Activated T-helper 17 cell treated with anti-CD3 and anti-CD28 coated beads, Interleukin-2, amount 50 U/mL, for 72 hours (primary cell): ENCODE data around the gene CBFB. TPM values are rescaled to one million over a fixed set of nuclear protein-coding genes. Genes with fewer than 3 reads are reported as not detected.

Experiments used
- ATAC-seq: fragments of 150-1000 bp; cut with Tn5 transposase; replicated peaks from 2 replicates; pipeline ENCODE4 v1.10.0; 2021; ENCODE audit warnings: mild to moderate bottlenecking, moderate library complexity
- H3K27ac Mint-ChIP-seq: one replicate; pipeline ENCODE4 v1.8.0; 2022; ENCODE audit warnings: mixed read lengths
- H3K27me3 Mint-ChIP-seq: one replicate; pipeline ENCODE4 v1.8.0; 2022; ENCODE audit warnings: mixed read lengths
- H3K36me3 Mint-ChIP-seq: one replicate; pipeline ENCODE4 v1.8.0; 2022; ENCODE audit warnings: low read depth, mild to moderate bottlenecking, mixed read lengths
- H3K4me1 Mint-ChIP-seq: one replicate; pipeline ENCODE4 v1.8.0; 2022; ENCODE audit warnings: mixed read lengths
- H3K4me3 Mint-ChIP-seq: one replicate; pipeline ENCODE4 v1.8.0; 2022; ENCODE audit warnings: mild to moderate bottlenecking, mixed read lengths
- H3K9me3 Mint-ChIP-seq: one replicate; pipeline ENCODE4 v1.8.0; 2022; ENCODE audit warnings: mixed read lengths
- total RNA-seq, 2 donors: library from RNA; stranded (reverse); gene quantifications; one replicate each; pipeline ENCODE4 v1.2.3, GENCODE V29; 2022

CBFB gene
- total RNA-seq, 2 donors from 2014 or later: 115 to 214 TPM

GRCh38 chr16:67084345-67085028 is 55.5 kb downstream of the CBFB start:
- no peak overlapping the region for H3K27ac Mint-ChIP-seq
- no peak overlapping the region for H3K4me3 Mint-ChIP-seq
- no peaks in the 10 kb centered on the region for H3K9me3 Mint-ChIP-seq
- H3K36me3 Mint-ChIP-seq: peaks cover 70% of the 10 kb centered on the region
- no peak for ATAC-seq
- H3K4me1 Mint-ChIP-seq: peaks cover 14% of the 10 kb centered on the region
- H3K27me3 Mint-ChIP-seq: no peaks in the 10 kb centered on the region

GRCh38 chr16:67086822-67087221 is 57.9 kb downstream of the CBFB start:
- Mint-ChIP-seq H3K27me3 (no peaks in the 10 kb centered on the region), H3K9me3 (no peaks in the 10 kb centered on the region), H3K4me3 (no peak overlapping the region), H3K36me3 (peaks cover 67% of the 10 kb centered on the region), H3K27ac (peak overlapping the region; percentile 9), H3K4me1 (peaks cover 20% of the 10 kb centered on the region)
- no peak for ATAC-seq

GRCh38 chr16:67087291-67087690 is 58.3 kb downstream of the CBFB start:
- H3K36me3 Mint-ChIP-seq: peaks cover 72% of the 10 kb centered on the region
- no peak overlapping the region for H3K4me3 Mint-ChIP-seq
- no peaks in the 10 kb centered on the region for H3K27me3 Mint-ChIP-seq
- H3K27ac Mint-ChIP-seq: peak overlapping the region; percentile 9
- H3K4me1 Mint-ChIP-seq: peaks cover 24% of the 10 kb centered on the region
- ATAC-seq: no peak
- H3K9me3 Mint-ChIP-seq: no peaks in the 10 kb centered on the region

- H3K27ac Mint-ChIP-seq: peak overlapping the region; percentile 67
- H3K9me3 Mint-ChIP-seq: no peaks in the 10 kb centered on the region
- ATAC-seq: no peak
- peaks cover 77% of the 10 kb centered on the region for H3K36me3 Mint-ChIP-seq
- H3K4me3 Mint-ChIP-seq: no peak overlapping the region
- H3K27me3 Mint-ChIP-seq: no peaks in the 10 kb centered on the region
- peaks cover 24% of the 10 kb centered on the region for H3K4me1 Mint-ChIP-seq
These were observed 58.9 kb downstream of the CBFB start for GRCh38 chr16:67087803-67088202.

- H3K4me1 Mint-ChIP-seq: peaks cover 24% of the 10 kb centered on the region
- H3K36me3 Mint-ChIP-seq: peaks cover 79% of the 10 kb centered on the region
- no peaks in the 10 kb centered on the region for H3K9me3 Mint-ChIP-seq
- no peak overlapping the region for H3K4me3 Mint-ChIP-seq
- peak overlapping the region; percentile 67 for H3K27ac Mint-ChIP-seq
- H3K27me3 Mint-ChIP-seq: no peaks in the 10 kb centered on the region
- no peak for ATAC-seq
These were observed 59.6 kb downstream of the CBFB start for GRCh38 chr16:67088551-67088950.

- no peak overlapping the region for H3K4me3 Mint-ChIP-seq
- no peaks in the 10 kb centered on the region for H3K27me3 Mint-ChIP-seq
- peaks cover 24% of the 10 kb centered on the region for H3K4me1 Mint-ChIP-seq
- H3K36me3 Mint-ChIP-seq: peaks cover 80% of the 10 kb centered on the region
- ATAC-seq: no peak
- peak overlapping the region; percentile 56 for H3K27ac Mint-ChIP-seq
- H3K9me3 Mint-ChIP-seq: no peaks in the 10 kb centered on the region
These were observed 60.2 kb downstream of the CBFB start for GRCh38 chr16:67089101-67089500.

GRCh38 chr16:67091906-67092566 is 63.1 kb downstream of the CBFB start:
- H3K9me3 Mint-ChIP-seq: no peaks in the 10 kb centered on the region
- ATAC-seq: peak; percentile 89
- no peaks in the 10 kb centered on the region for H3K27me3 Mint-ChIP-seq
- H3K4me1 Mint-ChIP-seq: peaks cover 10% of the 10 kb centered on the region
- H3K4me3 Mint-ChIP-seq: no peak overlapping the region
- H3K27ac Mint-ChIP-seq: peak overlapping the region; percentile 67
- H3K36me3 Mint-ChIP-seq: peaks cover 66% of the 10 kb centered on the region

- ATAC-seq: no peak
- peak overlapping the region; percentile 72 for H3K27ac Mint-ChIP-seq
- peaks cover 59% of the 10 kb centered on the region for H3K36me3 Mint-ChIP-seq
- H3K9me3 Mint-ChIP-seq: no peaks in the 10 kb centered on the region
- no peak overlapping the region for H3K4me3 Mint-ChIP-seq
- H3K27me3 Mint-ChIP-seq: no peaks in the 10 kb centered on the region
- H3K4me1 Mint-ChIP-seq: peaks cover 10% of the 10 kb centered on the region
These were observed 64.3 kb downstream of the CBFB start for GRCh38 chr16:67093098-67093726.

- no peak overlapping the region for H3K4me3 Mint-ChIP-seq
- H3K9me3 Mint-ChIP-seq: no peaks in the 10 kb centered on the region
- ATAC-seq: no peak
- H3K4me1 Mint-ChIP-seq: peaks cover 14% of the 10 kb centered on the region
- peaks cover 49% of the 10 kb centered on the region for H3K36me3 Mint-ChIP-seq
- no peak overlapping the region for H3K27ac Mint-ChIP-seq
- H3K27me3 Mint-ChIP-seq: no peaks in the 10 kb centered on the region
These were observed 69.7 kb downstream of the CBFB start for GRCh38 chr16:67098599-67098998.

- peak; percentile 16 for ATAC-seq
- Mint-ChIP-seq H3K9me3 (no peaks in the 10 kb centered on the region), H3K36me3 (peaks cover 36% of the 10 kb centered on the region), H3K27ac (peak overlapping the region; percentile 86), H3K4me1 (peaks cover 14% of the 10 kb centered on the region), H3K4me3 (peak overlapping the region; percentile 20), H3K27me3 (no peaks in the 10 kb centered on the region)
These were observed 71.8 kb downstream of the CBFB start for GRCh38 chr16:67100569-67101310.

- H3K27ac Mint-ChIP-seq: peak overlapping the region; percentile 86
- no peaks in the 10 kb centered on the region for H3K27me3 Mint-ChIP-seq
- ATAC-seq: peak; percentile 97
- peaks cover 14% of the 10 kb centered on the region for H3K4me1 Mint-ChIP-seq
- no peaks in the 10 kb centered on the region for H3K9me3 Mint-ChIP-seq
- H3K4me3 Mint-ChIP-seq: peak overlapping the region; percentile 20
- H3K36me3 Mint-ChIP-seq: peaks cover 36% of the 10 kb centered on the region
These were observed 72.5 kb downstream of the CBFB start for GRCh38 chr16:67101311-67102082.

- Mint-ChIP-seq H3K27me3 (no peaks in the 10 kb centered on the region), H3K36me3 (peaks cover 29% of the 10 kb centered on the region), H3K4me1 (peaks cover 14% of the 10 kb centered on the region), H3K4me3 (no peak overlapping the region), H3K27ac (peak overlapping the region; percentile 44), H3K9me3 (no peaks in the 10 kb centered on the region)
- ATAC-seq: no peak
These were observed 75.1 kb downstream of the CBFB start for GRCh38 chr16:67104061-67104460.

- Mint-ChIP-seq H3K27ac (no peak overlapping the region), H3K27me3 (no peaks in the 10 kb centered on the region), H3K4me3 (no peak overlapping the region), H3K9me3 (no peaks in the 10 kb centered on the region), H3K4me1 (peaks cover 14% of the 10 kb centered on the region), H3K36me3 (peaks cover 22% of the 10 kb centered on the region)
- ATAC-seq: no peak
These were observed 75.9 kb downstream of the CBFB start for GRCh38 chr16:67104845-67105244.

GRCh38 chr16:67105246-67105645 is 76.3 kb downstream of the CBFB start:
- H3K27ac Mint-ChIP-seq: no peak overlapping the region
- peaks cover 14% of the 10 kb centered on the region for H3K4me1 Mint-ChIP-seq
- ATAC-seq: no peak

More at GRCh38 chr16:67105246-67105645, 76.3 kb downstream of the CBFB start:
- no peaks in the 10 kb centered on the region for H3K9me3 Mint-ChIP-seq
- peaks cover 20% of the 10 kb centered on the region for H3K36me3 Mint-ChIP-seq
- no peaks in the 10 kb centered on the region for H3K27me3 Mint-ChIP-seq
- no peak overlapping the region for H3K4me3 Mint-ChIP-seq
